ENCODE measurements around the gene HOXA5.

The HOXA5 gene

DNA sequence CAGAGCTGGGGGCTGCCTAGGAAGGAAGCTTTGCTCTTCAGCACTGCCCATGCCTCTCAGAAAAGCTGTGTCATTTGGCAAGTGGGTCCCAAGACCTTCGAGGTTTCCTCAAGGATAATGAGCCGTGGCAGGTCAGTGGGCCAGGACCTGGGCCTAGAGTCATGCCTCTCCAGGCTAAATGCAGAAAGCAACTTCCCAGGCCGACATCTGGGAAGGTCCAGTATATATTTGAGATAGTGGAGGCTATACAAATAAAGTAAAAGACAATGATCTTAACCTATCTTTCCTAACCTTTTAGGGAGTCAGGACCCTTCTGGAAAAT lies 33.0 kb upstream of the HOXA5 start:
- Mint-ChIP-seq H3K27ac (no peak overlapping the region), H3K4me3 (no peak overlapping the region), H3K4me1 (ENCODE audit: low read depth) (peaks cover 23% of the 10 kb centered on the region), H3K36me3 (ENCODE audit: low read depth) (no peaks in the 10 kb centered on the region), H3K9me3 (no peaks in the 10 kb centered on the region), H3K27me3 (peaks cover 65% of the 10 kb centered on the region)

GRCh38 chr7:27175626-27176523 lies 32.4 kb upstream of the HOXA5 start:
- Mint-ChIP-seq H3K9me3 (no peaks in the 10 kb centered on the region), H3K27me3 (peaks cover 66% of the 10 kb centered on the region), H3K4me1 (ENCODE audit: low read depth) (peaks cover 25% of the 10 kb centered on the region), H3K4me3 (no peak overlapping the region), H3K36me3 (ENCODE audit: low read depth) (no peaks in the 10 kb centered on the region), H3K27ac (no peak overlapping the region)

- Mint-ChIP-seq H3K36me3 (ENCODE audit: low read depth) (no peaks in the 10 kb centered on the region), H3K4me3 (peak overlapping the region; percentile 41), H3K4me1 (ENCODE audit: low read depth) (peaks cover 28% of the 10 kb centered on the region), H3K9me3 (no peaks in the 10 kb centered on the region), H3K27ac (no peak overlapping the region), H3K27me3 (peaks cover 69% of the 10 kb centered on the region)
These were observed 31.6 kb upstream of the HOXA5 start for GRCh38 chr7:27174874-27175625.

GRCh38 chr7:27173956-27174873 lies 30.7 kb upstream of the HOXA5 start, which contains the start of gene HOXA10:
TSS of gene HOXA10 (minus strand) at chr7:27174320. CDS start at chr7:27174306, 14 bp downstream.
- Mint-ChIP-seq H3K36me3 (ENCODE audit: low read depth) (no peaks in the 10 kb centered on the region), H3K27ac (no peak within 1 kb of the TSS), H3K4me1 (ENCODE audit: low read depth) (peaks cover 23% of the 10 kb centered on the region), H3K9me3 (no peaks in the 10 kb centered on the region), H3K27me3 (peaks cover 66% of the 10 kb centered on the region), H3K4me3 (peak within 1 kb of the TSS; percentile 51)

- no peak overlapping the region for H3K27ac Mint-ChIP-seq
- H3K36me3 Mint-ChIP-seq (ENCODE audit: low read depth), result no peaks in the 10 kb centered on the region
- H3K4me3 Mint-ChIP-seq, result no peak overlapping the region
- peaks cover 65% of the 10 kb centered on the region for H3K27me3 Mint-ChIP-seq
- peaks cover 26% of the 10 kb centered on the region for H3K4me1 Mint-ChIP-seq (ENCODE audit: low read depth)
- H3K9me3 Mint-ChIP-seq, result no peaks in the 10 kb centered on the region
These were observed 30.1 kb upstream of the HOXA5 start for GRCh38 chr7:27173511-27173955.

DNA sequence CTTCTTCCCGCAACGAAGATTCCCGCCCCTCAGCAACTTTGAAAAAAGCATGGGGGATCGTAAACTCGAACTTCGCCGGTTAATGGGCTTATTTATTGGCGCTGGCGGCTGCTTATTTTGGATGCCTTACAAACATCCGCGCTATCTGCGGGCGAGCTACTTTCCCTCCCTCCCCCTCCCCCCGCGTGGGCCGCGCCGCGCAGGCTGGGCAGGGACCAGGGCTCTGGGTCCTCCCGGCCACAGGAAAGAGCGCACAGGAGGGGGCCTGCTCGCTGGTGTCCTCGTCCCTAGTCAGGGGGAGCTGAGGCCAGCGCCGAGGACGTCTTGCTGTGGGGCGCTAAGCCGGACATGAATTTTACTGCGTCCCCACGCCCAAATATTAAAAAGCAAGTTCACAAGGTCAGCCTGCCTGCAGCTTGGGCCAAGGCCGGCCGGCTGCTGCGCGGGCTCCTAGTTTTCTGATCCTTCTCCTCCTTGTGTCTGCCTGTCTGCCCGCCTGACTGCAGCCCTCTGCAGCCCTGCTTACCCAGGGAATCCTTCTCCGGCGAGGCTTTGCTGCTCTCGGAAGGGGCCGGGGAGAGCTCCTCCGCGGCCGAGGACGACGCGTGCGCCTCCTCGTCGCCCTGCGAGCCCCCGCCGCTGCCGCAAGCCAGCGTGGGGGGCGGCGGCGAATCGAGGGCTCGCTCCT lies 29.5 kb upstream of the HOXA5 start:
- Mint-ChIP-seq H3K4me1 (ENCODE audit: low read depth) (peaks cover 27% of the 10 kb centered on the region), H3K4me3 (peak overlapping the region; percentile 41), H3K9me3 (no peaks in the 10 kb centered on the region), H3K27ac (no peak overlapping the region), H3K36me3 (ENCODE audit: low read depth) (no peaks in the 10 kb centered on the region), H3K27me3 (peaks cover 66% of the 10 kb centered on the region)

DNA sequence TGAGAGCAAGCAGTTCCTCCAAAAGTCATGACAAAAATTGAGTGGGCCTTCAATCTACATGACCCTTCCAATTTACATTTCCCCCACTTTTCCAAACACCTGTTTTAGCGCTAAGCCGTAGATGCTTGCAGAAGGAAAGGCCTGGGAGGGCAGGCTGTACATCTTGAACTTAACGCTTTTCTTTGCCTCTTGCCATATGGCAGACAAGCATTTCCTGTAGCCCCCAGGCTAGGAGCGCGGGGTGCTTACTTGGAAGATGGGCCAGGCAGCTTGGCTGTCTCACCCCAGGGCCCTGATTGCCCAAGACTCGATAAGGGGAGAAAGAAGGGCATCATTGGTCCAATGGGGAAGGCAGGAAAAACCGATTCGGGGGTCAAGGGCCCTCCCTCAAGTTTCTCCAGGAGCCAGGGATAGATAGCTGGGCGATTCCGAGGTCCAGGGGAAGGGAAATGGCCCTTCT lies 28.9 kb upstream of the HOXA5 start:
- H3K4me3 Mint-ChIP-seq, result peak overlapping the region; percentile 59
- peak overlapping the region; percentile 70 for H3K27ac Mint-ChIP-seq
- peaks cover 67% of the 10 kb centered on the region for H3K27me3 Mint-ChIP-seq

GRCh38 chr7:27171637-27172314 lies 28.3 kb upstream of the HOXA5 start:
- Mint-ChIP-seq H3K4me1 (ENCODE audit: low read depth) (peaks cover 33% of the 10 kb centered on the region), H3K27me3 (peaks cover 73% of the 10 kb centered on the region), H3K9me3 (no peaks in the 10 kb centered on the region), H3K36me3 (ENCODE audit: low read depth) (no peaks in the 10 kb centered on the region), H3K4me3 (peak overlapping the region; percentile 59), H3K27ac (peak overlapping the region; percentile 70)

More for the DNA sequence above, 28.9 kb upstream of the HOXA5 start:
- Mint-ChIP-seq H3K9me3 (no peaks in the 10 kb centered on the region), H3K36me3 (ENCODE audit: low read depth) (no peaks in the 10 kb centered on the region), H3K4me1 (ENCODE audit: low read depth) (peaks cover 27% of the 10 kb centered on the region)

DNA sequence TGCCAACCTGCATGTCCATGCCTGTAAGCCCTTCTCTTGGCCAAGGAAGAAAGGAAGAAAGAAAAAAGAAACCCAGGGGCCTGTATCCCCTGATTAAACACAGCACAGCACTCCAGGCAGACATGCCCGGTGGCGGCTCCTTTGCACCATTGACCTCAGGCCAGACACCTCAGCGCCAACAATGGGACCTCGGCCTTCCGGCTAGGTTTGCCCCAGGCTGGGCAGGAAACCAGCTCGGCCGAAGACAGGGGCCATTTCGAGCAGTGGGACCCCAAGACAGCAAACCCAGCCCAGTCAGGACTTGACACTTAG lies 27.8 kb upstream of the HOXA5 start:
- peaks cover 33% of the 10 kb centered on the region for H3K4me1 Mint-ChIP-seq (ENCODE audit: low read depth)

GRCh38 chr7:27170426-27171324 lies 27.2 kb upstream of the HOXA5 start:
- Mint-ChIP-seq H3K36me3 (ENCODE audit: low read depth) (no peaks in the 10 kb centered on the region), H3K4me1 (ENCODE audit: low read depth) (peaks cover 37% of the 10 kb centered on the region), H3K27ac (no peak overlapping the region), H3K4me3 (peak overlapping the region; percentile 17), H3K27me3 (peaks cover 71% of the 10 kb centered on the region), H3K9me3 (no peaks in the 10 kb centered on the region)

More for the DNA sequence above, 27.8 kb upstream of the HOXA5 start:
- Mint-ChIP-seq H3K36me3 (ENCODE audit: low read depth) (no peaks in the 10 kb centered on the region), H3K4me3 (peak overlapping the region; percentile 5), H3K9me3 (no peaks in the 10 kb centered on the region), H3K27ac (no peak overlapping the region), H3K27me3 (peaks cover 73% of the 10 kb centered on the region)

DNA sequence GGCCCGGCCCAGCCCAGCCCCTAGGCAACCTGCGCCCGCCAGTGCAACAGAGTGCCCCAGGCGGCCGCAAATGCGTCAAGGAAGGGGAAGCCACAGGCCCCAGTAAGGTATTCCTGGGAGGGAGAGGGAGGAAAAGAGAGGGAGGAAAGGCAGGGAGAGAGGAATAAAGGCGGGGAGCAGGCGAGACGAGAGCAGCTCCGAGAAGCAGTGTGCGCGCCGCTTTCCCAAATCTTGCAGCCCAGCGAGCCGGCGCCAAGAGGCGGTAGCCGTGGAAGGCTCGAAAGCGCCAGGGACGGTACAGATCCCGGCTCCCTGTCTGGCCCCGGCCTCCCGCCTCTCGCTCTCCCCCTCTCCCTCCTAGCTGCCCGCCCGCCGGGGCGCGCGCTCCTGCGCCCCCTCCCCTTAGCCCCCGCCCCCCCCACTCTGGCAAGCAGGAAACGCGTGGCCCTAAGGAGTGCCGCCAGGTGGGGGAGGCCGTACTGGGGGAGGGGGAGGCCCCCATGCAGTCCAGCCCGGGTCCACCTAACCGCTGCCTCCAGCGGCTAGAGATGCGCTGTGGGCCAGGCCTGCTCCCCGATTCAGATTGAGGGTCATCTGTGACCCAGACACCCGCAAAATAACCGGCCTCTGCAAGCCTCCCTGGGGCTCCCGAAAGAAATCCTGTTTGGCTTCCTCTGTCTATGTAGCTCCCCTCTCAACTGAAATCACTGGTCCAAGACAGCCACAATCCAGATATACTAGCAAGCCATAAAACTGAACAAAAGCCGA lies 26.4 kb upstream of the HOXA5 start:
- H3K4me3 Mint-ChIP-seq, result peak overlapping the region; percentile 17
- no peaks in the 10 kb centered on the region for H3K36me3 Mint-ChIP-seq (ENCODE audit: low read depth)
- H3K27me3 Mint-ChIP-seq, result peaks cover 69% of the 10 kb centered on the region
- H3K9me3 Mint-ChIP-seq, result no peaks in the 10 kb centered on the region
- H3K4me1 Mint-ChIP-seq (ENCODE audit: low read depth), result peaks cover 38% of the 10 kb centered on the region
- H3K27ac Mint-ChIP-seq, result no peak overlapping the region

- H3K36me3 Mint-ChIP-seq (ENCODE audit: low read depth), result no peaks in the 10 kb centered on the region
- peaks cover 78% of the 10 kb centered on the region for H3K27me3 Mint-ChIP-seq
- peak overlapping the region; percentile 65 for H3K27ac Mint-ChIP-seq
- no peak overlapping the region for H3K4me3 Mint-ChIP-seq
- peaks cover 45% of the 10 kb centered on the region for H3K4me1 Mint-ChIP-seq (ENCODE audit: low read depth)
- H3K9me3 Mint-ChIP-seq, result no peaks in the 10 kb centered on the region
These were observed 24.9 kb upstream of the HOXA5 start for GRCh38 chr7:27168265-27168947.
